Measurements from ENCODE around the gene MMEL1.
"Not testable (repeated sequence)": the region's sequence is repeated elsewhere in the genome, so short reads cannot be mapped to it uniquely, and the experiment has no call there.

Gene MMEL1

DNA sequence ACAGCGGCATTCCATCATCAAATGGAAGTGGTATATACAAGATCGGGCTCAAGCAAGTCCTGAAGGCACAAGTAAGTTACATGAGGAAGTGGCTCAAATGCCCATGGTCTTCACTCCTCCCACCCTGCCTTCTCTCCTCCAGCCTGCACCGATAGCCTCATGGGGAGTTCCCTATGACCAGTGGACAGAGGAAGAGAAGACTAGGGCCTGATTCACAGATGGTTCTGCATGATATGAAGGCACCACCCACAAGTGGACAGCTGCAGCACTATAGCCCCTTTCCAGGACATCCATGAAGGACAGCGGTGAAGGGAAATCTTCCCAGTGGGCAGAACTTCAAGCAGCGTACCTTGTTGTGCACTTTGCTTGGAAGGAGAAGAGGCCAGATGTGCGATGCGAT lies 7.1 kb downstream of the MMEL1 start:
- DNase-seq: not testable (repeated sequence)

DNA sequence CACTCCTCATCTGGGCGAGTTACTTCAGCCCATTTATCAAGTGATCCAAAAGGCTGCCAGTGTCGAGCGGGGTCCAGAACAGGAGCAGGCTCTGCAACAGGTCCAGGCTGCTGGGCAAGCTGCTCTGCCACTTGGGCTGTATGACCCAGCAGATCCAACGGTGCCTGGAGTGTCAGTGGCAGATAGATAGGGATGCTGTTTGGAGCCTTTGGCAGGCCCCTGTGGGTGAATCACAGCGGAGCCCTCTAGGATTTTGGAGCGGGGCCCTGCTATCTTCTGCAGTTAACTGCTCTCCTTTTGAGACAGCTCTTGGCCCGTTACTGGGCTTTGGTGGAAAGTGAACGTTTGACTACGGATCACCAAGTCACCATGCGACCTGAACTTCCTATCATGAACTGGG lies 7.5 kb downstream of the MMEL1 start:
- no peak for DNase-seq

DNA sequence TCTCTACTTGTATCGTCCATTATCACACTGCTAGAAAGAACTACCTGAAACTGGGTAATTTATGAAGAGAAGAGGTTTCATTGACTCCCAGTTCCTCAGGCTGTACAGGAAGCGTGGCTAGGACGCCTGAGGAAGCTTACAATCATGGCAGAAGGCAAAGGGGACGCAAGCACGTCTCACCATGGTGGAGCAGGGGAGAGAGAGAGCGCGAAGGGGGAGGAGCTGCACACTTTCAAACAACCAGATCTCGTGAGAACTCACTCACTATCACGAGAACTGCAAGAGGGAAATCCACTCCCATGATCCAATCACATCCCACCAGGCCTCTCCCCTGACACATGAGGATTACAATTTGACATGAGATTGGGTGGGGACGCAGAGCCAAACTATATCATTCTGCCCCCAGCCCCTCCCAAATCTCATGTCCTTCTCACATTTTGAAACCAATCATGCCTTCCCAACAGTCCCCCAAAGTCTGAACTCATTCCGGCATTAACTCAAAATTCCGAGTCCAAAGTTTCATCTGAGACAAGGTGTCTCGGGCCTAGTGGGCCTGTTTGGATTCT lies 8.0 kb downstream of the MMEL1 start:
- DNase-seq: no peak

DNA sequence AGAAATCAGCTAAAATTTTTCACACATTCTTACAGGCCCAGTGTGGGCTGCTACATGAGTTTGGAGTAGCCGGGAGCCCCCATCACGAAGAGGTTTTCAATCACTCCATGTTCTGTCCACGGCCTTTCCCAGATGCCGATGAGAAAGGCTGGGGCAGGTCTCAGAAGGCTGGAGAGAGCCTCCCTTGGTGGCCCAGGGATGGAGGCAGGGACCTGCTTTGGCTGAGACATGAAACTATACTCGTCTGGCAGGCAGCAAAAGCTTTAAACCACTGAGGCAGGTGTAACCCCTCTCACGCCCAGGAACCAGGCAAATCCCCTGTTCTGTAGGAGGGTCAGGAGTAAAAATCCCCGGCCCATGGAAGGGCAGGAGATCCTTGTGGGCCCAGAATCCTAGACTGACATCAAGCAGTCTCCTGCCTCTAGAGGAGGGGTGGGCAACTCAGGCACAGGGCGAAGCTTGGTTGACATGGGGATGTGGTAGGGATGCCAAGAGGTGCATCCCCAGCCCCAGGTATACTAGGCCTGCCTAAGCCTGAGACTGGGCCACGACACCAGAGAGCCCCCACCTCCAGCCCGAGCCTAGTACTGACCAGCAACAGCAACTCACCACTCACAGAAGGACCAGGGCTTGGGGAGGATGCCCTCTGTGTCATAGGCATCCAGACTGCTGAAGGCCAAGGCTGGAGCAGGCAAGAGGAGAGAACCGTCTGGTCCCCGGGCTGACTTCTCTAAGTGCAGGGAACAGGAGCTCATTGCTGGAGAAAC lies 9.1 kb downstream of the MMEL1 start:
- DNase-seq: no peak

DNA sequence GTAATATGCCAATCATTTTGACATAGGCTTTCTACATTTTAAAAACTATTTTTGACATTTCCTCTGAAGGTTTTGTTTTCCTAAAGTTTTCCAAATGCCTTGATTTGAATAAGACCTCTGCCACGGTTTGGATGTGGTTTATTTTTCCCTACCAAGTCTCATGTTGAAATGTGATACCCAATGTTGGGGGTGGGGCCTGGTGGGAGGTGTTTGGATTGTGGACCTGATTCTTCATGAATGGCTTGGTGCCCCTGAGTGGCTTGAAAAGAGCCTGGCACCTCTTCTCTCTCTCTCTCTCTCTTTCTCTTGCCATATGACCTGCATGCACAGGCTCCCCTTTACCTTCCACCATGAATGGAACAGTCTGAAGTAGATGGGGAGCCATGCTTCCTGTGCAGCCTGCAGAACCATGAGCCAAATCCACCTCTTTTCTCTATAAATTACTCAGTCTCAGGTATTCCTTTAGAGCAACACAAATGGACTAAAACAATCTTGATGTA lies 14.8 kb downstream of the MMEL1 start:
- DNase-seq: no peak

DNA sequence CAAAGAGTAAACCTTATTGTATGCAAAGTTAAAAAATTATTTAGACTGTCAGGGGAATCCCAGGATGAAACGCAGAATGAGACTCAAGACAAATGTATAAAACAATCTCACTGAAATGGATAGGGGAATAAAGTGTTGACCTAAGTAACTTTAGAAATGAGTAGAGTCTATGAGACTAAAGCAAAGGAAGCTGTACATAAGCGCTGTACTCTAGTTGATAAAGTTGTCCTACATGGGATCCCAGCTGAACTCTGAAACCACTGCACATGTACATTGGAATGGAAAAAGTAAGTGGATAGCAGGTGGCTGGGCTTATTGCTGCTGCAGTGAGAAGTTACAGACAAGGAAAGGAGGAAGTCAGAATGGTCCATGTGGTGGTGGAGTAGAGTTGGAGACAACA lies 18.7 kb downstream of the MMEL1 start:
- no peak for DNase-seq

DNA sequence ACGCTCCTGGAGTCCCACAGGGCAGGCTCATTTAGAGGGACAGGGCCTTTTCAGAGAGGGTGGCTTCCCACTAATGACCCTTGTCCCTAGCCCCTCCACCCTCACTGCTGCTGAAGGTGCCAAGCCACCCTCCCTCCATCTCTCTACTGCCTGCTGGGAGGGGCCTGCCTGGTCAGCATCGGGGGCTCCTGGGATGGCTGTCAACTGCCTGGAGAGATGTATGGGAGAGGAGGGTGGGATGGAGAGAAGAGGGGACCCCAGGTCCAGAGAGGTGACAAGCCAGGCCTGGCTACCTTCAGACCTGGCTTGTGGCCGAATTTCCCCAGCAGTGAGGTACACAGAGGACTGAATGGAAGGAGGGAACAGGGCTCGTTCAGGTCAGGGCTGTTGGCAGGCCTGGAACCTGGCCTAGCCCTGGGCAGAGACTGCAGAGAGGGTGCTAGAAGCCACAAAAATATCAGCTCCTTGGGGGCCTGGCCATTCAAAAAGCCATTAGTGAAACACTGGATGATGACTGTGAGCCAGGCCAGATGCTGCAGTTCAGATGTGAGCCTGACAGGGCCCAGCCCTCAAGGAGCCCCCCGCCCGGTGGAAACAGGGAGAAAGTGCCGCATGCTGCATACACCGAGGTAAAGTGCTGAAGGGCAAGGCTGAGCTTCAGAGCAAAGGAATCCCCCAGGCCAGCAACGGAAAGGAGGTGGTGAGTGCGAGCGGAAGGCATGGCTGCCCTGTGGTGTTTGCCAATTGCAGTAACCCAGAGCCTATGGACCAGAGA lies 20.0 kb downstream of the MMEL1 start:
- DNase-seq: no peak

DNA sequence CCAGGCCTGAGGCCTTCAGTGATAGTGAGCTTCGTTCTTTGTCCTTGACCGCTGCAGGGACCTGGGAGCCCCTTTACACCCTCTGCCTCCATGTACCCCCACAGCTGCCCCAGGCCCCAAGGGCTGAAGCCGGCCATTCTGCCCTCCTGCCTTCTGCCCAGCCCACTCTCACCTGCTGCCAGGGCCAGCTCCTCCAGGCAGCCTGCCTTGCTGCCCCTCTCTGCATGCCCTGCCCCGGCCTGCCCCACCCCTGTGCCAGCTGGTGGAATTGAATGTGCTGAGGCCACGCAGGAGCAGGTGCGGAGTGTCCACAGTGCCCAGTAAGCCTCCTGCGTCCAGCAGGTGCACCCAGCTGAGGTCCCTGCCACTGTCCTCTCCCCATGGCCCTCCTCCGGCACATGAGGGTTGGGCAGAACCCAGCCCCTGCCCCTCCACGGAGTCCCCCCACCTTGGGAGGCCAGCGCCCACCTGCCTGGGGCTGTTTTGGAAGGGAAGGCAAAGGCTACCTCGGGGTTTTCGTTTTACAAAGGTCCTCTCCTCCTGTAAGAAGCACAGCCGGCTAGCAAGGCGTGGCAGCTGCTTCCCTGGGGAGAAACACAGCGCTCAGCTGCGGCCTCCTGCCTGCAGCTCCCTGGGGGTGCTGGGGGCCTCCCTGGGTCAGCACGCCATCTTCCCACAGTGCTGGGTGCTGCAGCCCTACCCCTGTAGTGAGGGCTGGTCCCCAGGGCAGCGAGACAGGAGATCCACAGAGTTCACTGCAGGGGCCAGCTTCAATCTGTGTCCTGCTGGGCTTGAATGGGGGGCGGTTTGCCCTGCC lies 21.0 kb downstream of the MMEL1 start:
- no peak for DNase-seq

DNA sequence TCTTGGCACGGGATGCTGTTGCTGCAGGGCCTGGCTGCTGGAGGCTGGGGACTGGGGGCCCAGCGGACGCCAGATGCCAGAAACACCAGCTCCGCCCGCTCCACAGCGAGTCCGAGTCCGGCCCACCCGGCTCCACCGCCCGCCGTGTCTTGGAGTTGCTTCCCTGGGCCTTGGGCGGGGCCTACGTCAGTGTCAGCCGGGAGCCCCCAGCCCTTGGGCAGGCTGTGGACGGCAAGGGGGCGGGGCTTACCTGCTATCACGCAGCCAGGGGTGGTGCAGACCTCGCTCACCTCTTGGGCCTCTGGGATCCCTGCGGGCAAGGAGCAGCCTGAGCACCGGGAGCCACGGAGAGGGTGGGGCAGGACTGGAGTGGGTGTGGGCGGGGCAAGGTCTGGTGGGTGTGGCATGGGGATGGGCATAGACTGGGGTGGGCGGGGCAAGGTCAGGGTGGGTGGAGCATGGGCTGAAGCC lies 21.8 kb downstream of the MMEL1 start:
- no peak for DNase-seq

DNA sequence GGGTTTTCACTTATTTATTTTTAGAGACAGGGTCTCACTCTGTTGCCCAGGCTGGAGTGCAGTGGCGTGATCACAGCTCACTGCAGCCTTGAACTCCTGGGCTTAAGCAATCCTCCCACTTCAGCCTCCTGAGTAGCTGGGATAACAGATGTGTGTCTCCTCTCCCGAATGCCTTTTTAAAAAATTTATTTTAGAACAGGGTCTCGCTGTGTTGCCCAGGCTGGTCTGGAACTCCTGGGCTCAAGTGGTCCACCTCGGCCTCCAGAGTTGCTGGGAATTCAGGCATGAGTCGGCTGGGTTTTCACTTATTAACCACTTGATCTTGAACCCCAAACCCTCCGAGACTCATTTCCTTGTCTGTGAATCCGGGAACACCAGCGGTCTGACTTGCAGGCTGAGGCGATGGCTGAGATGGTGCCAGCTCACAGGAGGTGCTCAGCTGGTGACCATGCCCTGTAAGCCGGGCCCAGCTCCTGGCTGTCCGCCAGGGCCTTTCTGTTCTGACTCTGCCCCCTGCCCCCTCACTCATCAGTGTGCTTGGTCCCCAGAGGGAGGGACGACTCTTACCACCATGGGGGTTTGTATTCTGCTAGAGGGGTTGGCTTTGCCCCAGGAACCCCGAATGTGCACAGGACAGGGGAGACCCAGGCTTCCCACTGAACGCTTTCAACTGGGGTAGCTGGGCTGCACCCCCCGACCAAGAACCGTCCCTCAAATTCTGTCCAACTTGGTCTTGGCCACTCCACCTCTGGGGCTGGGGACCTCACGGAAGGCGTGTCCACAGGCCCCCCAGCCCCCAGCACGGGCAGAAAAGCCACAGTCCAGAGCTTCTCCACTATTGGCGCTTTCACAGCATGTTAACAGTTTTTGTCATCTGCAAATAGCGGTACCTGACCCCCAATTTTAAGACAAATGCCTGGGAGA lies 22.5 kb downstream of the MMEL1 start:
- DNase-seq: no peak

DNA sequence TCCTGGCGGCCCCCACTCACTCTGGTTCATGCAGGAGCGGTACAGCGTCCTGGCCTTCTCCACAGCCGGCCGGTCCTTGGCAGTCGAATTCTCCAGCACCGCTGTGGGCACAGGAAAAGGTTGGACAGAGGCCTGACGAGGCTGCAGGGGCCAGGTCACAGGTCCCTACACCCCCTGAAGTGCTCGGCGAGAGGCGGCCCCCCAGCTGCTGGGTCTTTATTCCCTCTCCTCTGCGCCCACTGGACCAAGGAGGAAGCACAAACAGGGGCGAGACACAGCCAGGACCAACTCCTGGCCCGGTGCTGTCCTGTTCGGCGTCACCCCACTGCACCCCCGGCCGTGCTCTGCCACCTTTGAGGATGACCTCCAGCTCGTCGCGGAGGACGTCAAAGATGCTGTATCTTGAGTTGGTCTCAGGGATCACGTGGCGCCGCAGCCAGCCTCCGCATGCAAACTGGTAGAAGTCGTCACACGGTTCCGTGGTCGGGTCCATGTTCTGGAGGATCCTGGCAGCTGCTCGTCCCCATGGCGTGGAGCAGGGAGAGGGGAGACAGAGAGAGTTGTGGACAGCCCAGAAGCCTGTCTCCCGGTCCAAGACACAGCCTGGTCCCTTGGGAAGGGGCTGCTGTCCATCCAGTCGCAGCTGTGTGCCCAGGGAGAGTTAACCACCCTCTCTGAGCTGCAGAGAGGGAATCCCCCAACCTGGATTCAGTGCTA lies 23.3 kb downstream of the MMEL1 start:
- no peak for DNase-seq

DNA sequence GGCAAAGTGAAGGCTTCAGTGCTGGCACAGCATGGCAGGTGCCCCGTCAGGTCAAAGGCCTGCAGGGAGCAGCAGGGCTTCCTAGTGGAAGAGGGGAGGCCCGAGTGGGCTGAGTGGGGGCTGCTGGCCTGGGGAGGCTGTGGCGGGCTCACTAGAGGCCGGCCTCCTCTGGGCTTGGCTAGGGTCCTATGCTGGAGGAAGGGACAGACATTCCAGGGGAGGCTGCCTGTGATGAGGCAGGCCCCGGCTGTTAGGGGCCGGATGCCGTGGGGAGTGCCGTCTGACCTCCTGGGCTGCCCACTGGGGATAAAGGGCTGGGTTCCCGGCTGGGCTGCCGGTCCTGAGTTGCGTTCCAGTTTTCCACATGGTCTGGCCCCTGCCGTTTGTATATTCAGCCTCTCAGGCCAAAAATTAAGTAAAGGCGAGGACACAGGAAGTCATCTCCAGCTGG lies 25.1 kb downstream of the MMEL1 start:
- no peak for DNase-seq

DNA sequence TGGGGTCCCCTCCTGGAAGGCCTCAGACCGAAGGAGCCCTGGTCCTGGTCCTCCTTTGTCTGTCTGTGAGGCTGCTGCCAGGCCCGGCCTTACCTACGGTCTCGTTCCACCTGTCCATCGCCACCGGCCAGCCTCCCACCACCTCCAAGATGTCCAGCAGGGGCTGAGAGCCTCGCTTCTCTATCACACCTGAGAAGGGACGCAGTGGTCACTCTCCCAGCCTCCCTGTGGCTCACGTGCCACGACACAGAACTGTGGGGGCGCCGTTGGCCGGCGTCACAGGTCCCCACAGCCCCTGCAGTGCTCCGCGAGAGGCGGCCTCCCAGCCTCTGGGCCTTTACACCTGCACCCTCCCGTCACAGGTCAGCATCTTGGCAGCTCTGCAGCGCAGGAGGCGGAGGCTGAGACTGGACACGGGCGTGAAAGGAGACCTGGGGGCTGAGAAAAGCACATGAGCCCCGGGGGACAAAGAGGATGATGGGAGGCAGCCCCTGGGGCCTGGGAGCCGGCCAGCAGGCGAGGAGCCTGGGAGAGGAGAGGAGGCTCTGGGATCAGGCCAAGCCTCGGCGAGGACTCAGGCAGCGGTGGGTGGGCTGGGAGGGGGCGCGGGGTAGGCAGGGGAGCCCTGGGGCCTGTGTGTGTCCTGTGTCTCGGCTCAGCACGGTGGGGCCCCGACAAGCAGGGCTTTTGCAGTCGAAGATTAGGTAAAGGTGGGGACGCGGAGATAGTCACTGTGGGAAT lies 25.8 kb downstream of the MMEL1 start:
- no peak for DNase-seq

DNA sequence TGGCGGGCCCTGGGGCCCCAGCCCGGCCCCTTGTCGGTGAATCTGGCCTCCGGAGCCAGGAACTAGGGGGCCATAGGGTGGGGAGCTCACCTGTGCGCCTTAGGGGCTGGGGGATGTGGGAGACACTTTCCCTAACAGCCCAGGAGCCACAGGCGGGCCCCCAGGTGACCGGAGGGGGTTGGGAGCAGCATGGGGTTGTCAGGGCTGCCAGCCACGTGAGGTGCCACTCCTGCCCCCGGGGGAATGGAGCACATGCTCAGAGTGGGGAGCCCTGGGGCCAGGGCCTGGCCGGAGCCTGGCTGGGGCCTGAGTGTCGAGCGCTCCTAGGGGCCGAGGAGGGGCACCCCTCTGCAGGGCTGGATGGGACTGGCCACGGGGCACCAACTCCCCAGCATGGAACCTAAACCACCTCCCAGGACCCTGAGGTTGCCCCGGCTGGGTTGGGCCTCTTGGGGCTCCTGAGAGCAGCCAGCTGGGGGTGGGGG lies 26.4 kb downstream of the MMEL1 start:
- no peak for DNase-seq

DNA sequence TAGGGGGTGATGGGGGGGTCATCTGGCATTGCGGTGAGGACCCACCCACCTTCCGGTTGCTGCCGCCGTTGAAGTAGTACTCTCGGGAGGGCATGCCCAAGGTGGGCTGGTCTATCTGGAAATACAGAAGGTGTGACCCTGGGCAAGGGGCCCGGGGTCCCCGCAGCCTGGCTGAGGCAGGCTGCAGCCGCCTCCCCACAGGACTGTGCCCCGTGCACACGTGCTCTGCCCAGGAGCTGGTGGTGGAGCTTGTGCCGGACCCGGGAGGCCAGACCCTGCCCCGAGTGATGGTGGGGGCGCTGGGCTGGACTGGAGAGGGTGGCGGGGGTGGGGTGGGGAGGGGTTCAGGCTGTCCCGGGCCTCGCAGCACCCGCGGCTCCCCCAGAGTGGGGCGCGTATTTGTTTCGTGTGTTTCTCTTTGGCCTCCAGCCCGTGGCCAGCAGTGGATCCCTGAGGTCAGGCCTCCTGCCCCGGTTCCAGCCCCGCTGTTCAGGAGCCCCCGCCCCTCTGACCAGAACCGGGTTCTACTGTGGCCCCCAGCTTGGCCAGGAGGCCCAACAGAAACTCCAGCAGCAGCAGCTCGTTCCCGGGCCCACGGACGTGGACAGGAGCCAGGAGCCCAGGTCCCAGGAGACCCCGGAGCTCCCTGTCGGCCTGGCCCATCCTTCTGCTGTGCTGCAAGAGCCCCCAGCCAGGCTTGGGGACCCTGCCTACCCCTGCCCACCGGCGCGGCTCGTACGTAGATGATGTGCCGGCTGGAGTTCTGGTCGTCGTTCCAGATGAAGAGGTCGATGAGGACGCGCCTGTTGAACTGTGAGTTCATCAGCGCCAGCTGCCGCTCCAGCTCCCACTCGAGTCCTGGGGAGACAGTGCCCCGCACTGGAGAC lies 27.1 kb downstream of the MMEL1 start:
- DNase-seq: no peak

DNA sequence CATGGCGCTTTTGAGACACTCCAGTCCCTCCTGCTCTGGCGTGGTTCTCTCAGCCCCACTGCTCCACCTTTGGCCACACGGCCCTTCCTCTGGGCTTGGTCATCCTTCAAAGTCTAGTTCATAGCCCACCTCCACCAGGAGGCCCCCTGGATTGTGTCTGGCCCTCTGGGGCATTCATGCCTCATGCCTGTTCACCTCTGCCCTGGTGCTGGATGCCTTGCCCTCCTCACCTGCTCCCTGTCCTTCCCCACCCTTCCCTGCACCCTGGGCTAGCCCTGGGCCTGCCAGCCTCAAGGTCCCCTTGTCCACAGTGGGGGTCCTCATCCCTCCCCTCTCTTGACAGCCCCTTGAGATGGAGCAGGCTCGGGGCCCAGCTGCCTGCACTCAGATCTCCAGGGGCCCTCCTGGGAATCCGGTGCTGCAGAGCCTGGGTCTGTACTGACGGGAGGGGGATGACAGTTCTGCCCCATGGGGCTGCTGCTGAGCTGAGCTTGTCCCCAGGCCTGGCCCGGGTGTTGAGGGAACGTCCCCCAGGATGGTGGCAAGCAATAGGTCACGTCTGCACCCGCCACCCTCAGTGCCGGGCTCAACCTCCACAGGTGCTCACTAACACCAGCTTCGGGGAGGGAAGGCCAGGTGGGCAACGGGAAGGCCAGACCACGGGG lies 27.8 kb downstream of the MMEL1 start:
- no peak for DNase-seq

DNA sequence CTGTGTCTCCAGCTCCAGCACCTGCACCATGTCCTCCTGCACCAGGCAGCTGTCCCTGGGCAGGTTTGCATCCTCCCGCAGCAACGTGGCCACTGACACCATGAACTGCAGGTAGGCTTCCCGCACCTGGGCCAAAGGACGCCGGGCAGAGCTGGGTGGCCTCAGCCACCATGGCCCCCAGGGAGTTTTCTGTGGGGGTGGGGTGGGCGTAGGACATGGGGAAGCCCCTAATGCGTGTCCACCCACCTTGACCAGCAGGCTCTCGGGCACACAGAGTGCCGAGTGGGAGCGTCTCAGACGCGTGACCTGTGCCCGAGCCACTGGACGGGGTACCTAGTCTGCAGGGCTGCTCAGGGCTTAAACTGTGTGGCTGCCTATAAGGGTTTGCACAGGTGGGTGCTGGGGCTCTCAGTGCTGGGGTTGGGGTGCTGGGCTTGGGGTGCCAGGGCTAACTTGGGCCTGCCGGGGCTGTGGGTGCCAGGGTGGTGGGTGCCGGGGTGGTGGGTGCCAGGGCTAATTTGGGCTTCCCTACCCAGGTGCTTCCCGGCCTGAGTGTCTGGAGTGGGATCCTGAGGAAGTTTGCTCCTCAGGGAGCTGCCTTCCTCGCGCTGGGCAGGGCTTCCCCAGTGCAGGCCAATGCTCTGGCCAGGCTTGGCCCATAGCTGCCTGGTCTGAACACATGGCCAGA lies 28.5 kb downstream of the MMEL1 start:
- DNase-seq: no peak

All from activated naive CD4-positive, alpha-beta T cell (primary cell).